Neural cell (in vitro differentiated cells): ENCODE measurements around the gene C1orf50. TPM values are rescaled to one million over a fixed set of nuclear protein-coding genes. Genes with fewer than 3 reads are reported as not detected.

ENCODE experiments used
- H2AFZ ChIP-seq: fragments of 200-600, 300-800 bp; sonication (generic), shearing (Covaris generic); 2 replicates; pipeline ENCODE4 v1.6.0; 2014; ENCODE audit warnings: low read depth, mild to moderate bottlenecking, antibody characterized with exemption, low read length, moderate library complexity
- H3F3A ChIP-seq: fragments of 200-600 bp; shearing (Covaris generic); 2 replicates; pipeline ENCODE4 v1.6.1; 2016; ENCODE audit warnings: mild to moderate bottlenecking, moderate library complexity, mixed read lengths, antibody characterized with exemption, low read length; ENCODE audit not compliant: insufficient read depth, poor library complexity, severe bottlenecking
- H3K27ac ChIP-seq: fragments of 200-600, 300-800 bp; sonication (generic), shearing (Covaris generic); 2 replicates; pipeline ENCODE4 v1.5.1; 2014; ENCODE audit warnings: mild to moderate bottlenecking, low read length, moderate library complexity
- H3K27me3 ChIP-seq: fragments of 300-800, 200-600 bp; sonication (generic), shearing (Covaris generic); 2 replicates; pipeline ENCODE4 v1.6.0; 2014; ENCODE audit warnings: mild to moderate bottlenecking, low read depth, low read length, moderate library complexity; ENCODE audit not compliant: insufficient read depth
- H3K36me3 ChIP-seq: fragments of 300-800, 200-600 bp; sonication (generic), shearing (Covaris generic); 2 replicates; pipeline ENCODE4 v1.5.1; 2014; ENCODE audit warnings: mild to moderate bottlenecking, antibody characterized with exemption, low read length, moderate library complexity; ENCODE audit not compliant: insufficient read depth
- H3K4me2 ChIP-seq: fragments of 300-800, 200-600 bp; sonication (generic), shearing (Covaris generic); 2 replicates; pipeline ENCODE4 v1.6.0; 2014; ENCODE audit warnings: mild to moderate bottlenecking, low read length
- H3K4me3 ChIP-seq: fragments of 300-800, 200-600 bp; sonication (generic), shearing (Covaris generic); 2 replicates; pipeline ENCODE4 v1.5.1; 2014; ENCODE audit warnings: mild to moderate bottlenecking, low read length, moderate library complexity
- H3K79me2 ChIP-seq: fragments of 200-600 bp; shearing (Covaris generic); replicated peaks from 2 replicates; pipeline ENCODE4 v1.6.0; 2014; ENCODE audit warnings: mild to moderate bottlenecking, low read length, moderate library complexity; ENCODE audit not compliant: insufficient read depth
- H3K9ac ChIP-seq: fragments of 300-800, 200-600 bp; sonication (generic), shearing (Covaris generic); 2 replicates; pipeline ENCODE4 v1.6.1; 2016; ENCODE audit warnings: mild to moderate bottlenecking, low read length, mixed read lengths
- H3K9me2 ChIP-seq: fragments of 200-600 bp; shearing (Covaris generic); 2 replicates; pipeline ENCODE4 v1.6.1; 2016; ENCODE audit warnings: mild to moderate bottlenecking, low read length, mixed read lengths; ENCODE audit not compliant: insufficient read depth
- H3K9me3 ChIP-seq: fragments of 200-600, 300-800 bp; sonication (generic), shearing (Covaris generic); 2 replicates; pipeline ENCODE4 v1.6.1; 2016; ENCODE audit warnings: mild to moderate bottlenecking, mixed run types, low read length, moderate library complexity, mixed read lengths
- H4K20me1 ChIP-seq: fragments of 200-600 bp; shearing (Covaris generic); 2 replicates; pipeline ENCODE4 v1.6.1; 2016; ENCODE audit warnings: mild to moderate bottlenecking, mixed run types; ENCODE audit not compliant: insufficient read depth
- CTCF ChIP-seq: fragments of 450-650 bp; IDR thresholded peaks from 2 replicates; pipeline ENCODE4 v1.5.1; 2014; ENCODE audit warnings: antibody characterized with exemption, mild to moderate bottlenecking, moderate library complexity; ENCODE audit not compliant: poor library complexity, severe bottlenecking
- EP300 ChIP-seq: fragments of 450-650 bp; conservative IDR thresholded peaks from 2 replicates; pipeline ENCODE4 v1.6.1; 2014; ENCODE audit warnings: antibody characterized with exemption, mild to moderate bottlenecking, moderate library complexity; ENCODE audit not compliant: poor library complexity, severe bottlenecking
- EZH2 ChIP-seq: fragments of 200-600, 300-800 bp; shearing (Covaris generic), sonication (generic); IDR thresholded peaks from 2 replicates; pipeline ENCODE4 v1.6.1; 2014; ENCODE audit warnings: antibody characterized with exemption, low read length, borderline replicate concordance, mild to moderate bottlenecking; ENCODE audit not compliant: insufficient read depth, poor library complexity, severe bottlenecking
- MXI1 ChIP-seq: fragments of 450-650 bp; conservative IDR thresholded peaks from 2 replicates; pipeline ENCODE4 v1.6.1; 2014; ENCODE audit warnings: antibody characterized with exemption, mild to moderate bottlenecking; ENCODE audit not compliant: poor library complexity, severe bottlenecking
- POLR2AphosphoS5 ChIP-seq: IDR thresholded peaks from 2 replicates; pipeline ENCODE4 v1.6.1; 2012
- RAD21 ChIP-seq: fragments of 450-650 bp; conservative IDR thresholded peaks from 2 replicates; pipeline ENCODE4 v1.6.1; 2014; ENCODE audit warnings: antibody characterized with exemption, mild to moderate bottlenecking, moderate library complexity
- REST ChIP-seq: IDR thresholded peaks from 2 replicates; pipeline ENCODE4 v1.6.1; 2012; ENCODE audit warnings: borderline replicate concordance
- SMC3 ChIP-seq: fragments of 450-650 bp; conservative IDR thresholded peaks from 2 replicates; pipeline ENCODE4 v1.6.1; 2014; ENCODE audit warnings: antibody characterized with exemption, mild to moderate bottlenecking, moderate library complexity; ENCODE audit not compliant: poor library complexity
- TAF1 ChIP-seq: IDR thresholded peaks from 2 replicates; pipeline ENCODE4 v1.6.1; 2012; ENCODE audit warnings: low read depth
- polyA plus RNA-seq: library from polyadenylated mRNA; depleted of rRNA; stranded (reverse); fragments of >200 nt; gene quantifications from 2 replicates; pipeline ENCODE4 v1.2.3, GENCODE V29; 2014

Gene C1orf50
- polyA plus RNA-seq, 1 donor from 2014 or later, result 26.7 TPM

GRCh38 chr1:42741706-42742105, 25.3 kb upstream of the C1orf50 start:
- Histone ChIP-seq H3K36me3 (no peaks in the 10 kb centered on the region), H3F3A (no peaks in the 10 kb centered on the region), H3K9ac (no peak overlapping the region), H3K9me3 (no peaks in the 10 kb centered on the region), H3K79me2 (no peaks in the 10 kb centered on the region), H3K4me3 (no peak overlapping the region), H3K27me3 (no peaks in the 10 kb centered on the region), H3K9me2 (no peaks in the 10 kb centered on the region), H4K20me1 (no peaks in the 10 kb centered on the region), H3K27ac (no peak overlapping the region), H2AFZ (no peak overlapping the region), H3K4me2 (no peak overlapping the region)
- TF ChIP-seq REST, result no peak
- TF ChIP-seq EP300, result no peak
- no peak for TF ChIP-seq CTCF
- no peak for TF ChIP-seq SMC3
- no peak for TF ChIP-seq EZH2
- TF ChIP-seq POLR2AphosphoS5, result no peak
- no peak for TF ChIP-seq TAF1
- TF ChIP-seq RAD21, result no peak
- no peak for TF ChIP-seq MXI1

- TF ChIP-seq POLR2AphosphoS5 (no peak), EZH2 (no peak), TAF1 (no peak), EP300 (no peak), SMC3 (no peak), RAD21 (no peak), MXI1 (no peak), CTCF (no peak), REST (no peak)
- Histone ChIP-seq H3K79me2 (no peaks in the 10 kb centered on the region), H3K27ac (no peak overlapping the region), H3K4me2 (no peak overlapping the region), H3K36me3 (no peaks in the 10 kb centered on the region), H3F3A (no peaks in the 10 kb centered on the region), H3K27me3 (no peaks in the 10 kb centered on the region), H2AFZ (no peak overlapping the region), H3K9ac (no peak overlapping the region), H3K4me3 (no peak overlapping the region), H3K9me2 (no peaks in the 10 kb centered on the region), H3K9me3 (no peaks in the 10 kb centered on the region), H4K20me1 (no peaks in the 10 kb centered on the region)
Observed at GRCh38 chr1:42742141-42742540, 24.9 kb upstream of the C1orf50 start.
